Measurements from ENCODE around the gene ZNF615.
"Not testable (repeated sequence)": the region's sequence is repeated elsewhere in the genome, so short reads cannot be mapped to it uniquely, and the experiment has no call there.

Gene ZNF615

GRCh38 chr19:52028027-52028779 is 20.2 kb upstream of the ZNF615 start, which contains the start of gene ZNF614:
Gene ZNF614, minus strand, starts transcription at chr19:52028379. Its CDS starts 2,634 bp downstream, at chr19:52025745.
- H3K18ac ChIP-seq (ENCODE audit: low read depth in 1 of 2, low read length in 2 of 2) = peak within 1 kb of the TSS; percentile 90 to 97
- H2BK120ac ChIP-seq (ENCODE audit: low read depth, low read length) = no peak within 1 kb of the TSS
- H2BK15ac ChIP-seq (ENCODE audit: low read depth, poor library complexity, severe bottlenecking) = peak within 1 kb of the TSS; percentile 4
- DNase-seq = peak; percentile 92
- H3K79me1 ChIP-seq (replicated peaks; ENCODE audit: low read length, poor library complexity, severe bottlenecking) = peaks cover 22% of the 10 kb centered on the region
- H3K23ac ChIP-seq (ENCODE audit: low read length in 2 of 2) = no peak within 1 kb of the TSS
- no peaks in the 10 kb centered on the region for H3K27me3 ChIP-seq (ENCODE audit: control insufficient read depth in 1 of 2, insufficient read depth in 1 of 2, low read length in 2 of 2)
- H3K27ac ChIP-seq (ENCODE audit: low read length, poor library complexity, severe bottlenecking) = peak within 1 kb of the TSS; percentile 75
- H2BK12ac ChIP-seq (ENCODE audit: low read length in 2 of 2) = no peak within 1 kb of the TSS
- peak within 1 kb of the TSS; percentile 98 for H3K9ac ChIP-seq (ENCODE audit: low read length)
- H2AFZ ChIP-seq (ENCODE audit: low read depth, low read length) = peak within 1 kb of the TSS; percentile 59
- H4K8ac ChIP-seq (ENCODE audit: low read length) = peak within 1 kb of the TSS; percentile 100
- WGBS = under 1% methylated on average over 53 of the region's 53 CpGs
- H3K4me3 ChIP-seq (ENCODE audit: insufficient read depth in 1 of 2, low read depth in 1 of 2, low read length in 2 of 2) = peak within 1 kb of the TSS; percentile 89 to 93
- no peak within 1 kb of the TSS for H2AK5ac ChIP-seq (ENCODE audit: low read length, severe bottlenecking)
- H4K91ac ChIP-seq (ENCODE audit: low read length) = peak within 1 kb of the TSS; percentile 85
- peak within 1 kb of the TSS; percentile 1 to 76 for H3K14ac ChIP-seq (ENCODE audit: low read length in 2 of 2)
- H3K4me1 ChIP-seq (ENCODE audit: control insufficient read depth, insufficient read depth, low read depth, low read length) = no peaks in the 10 kb centered on the region
- H3K9me3 ChIP-seq (ENCODE audit: control insufficient read depth, low read length) = peaks cover 49% of the 10 kb centered on the region
- peak within 1 kb of the TSS; percentile 6 for H2BK5ac ChIP-seq (ENCODE audit: low read depth, low read length, poor library complexity, severe bottlenecking)
- H3K4me2 ChIP-seq (ENCODE audit: low read length, poor library complexity, severe bottlenecking) = peak within 1 kb of the TSS; percentile 90
- peaks cover 22 to 42% of the 10 kb centered on the region in 2 experiments for H3K36me3 ChIP-seq (ENCODE audit: control insufficient read depth in 1 of 2, insufficient read depth in 2 of 2, low read depth in 1 of 2, low read length in 2 of 2)
- peak within 1 kb of the TSS; percentile 69 to 80 for H3K4ac ChIP-seq (ENCODE audit: low read depth in 1 of 2, low read length in 2 of 2)

GRCh38 chr19:52026255-52026990 is 18.4 kb upstream of the ZNF615 start:
- H2BK12ac ChIP-seq (ENCODE audit: low read length in 2 of 2); H3K27ac ChIP-seq (ENCODE audit: low read length, poor library complexity, severe bottlenecking); H3K18ac ChIP-seq (ENCODE audit: low read depth in 1 of 2, low read length in 2 of 2); H3K4me1 ChIP-seq (ENCODE audit: control insufficient read depth, insufficient read depth, low read depth, low read length); H3K4me3 ChIP-seq (ENCODE audit: insufficient read depth in 1 of 2, low read depth in 1 of 2, low read length in 2 of 2); H3K27me3 ChIP-seq (ENCODE audit: control insufficient read depth in 1 of 2, insufficient read depth in 1 of 2, low read length in 2 of 2); H2AK5ac ChIP-seq (ENCODE audit: low read length, severe bottlenecking); H3K23ac ChIP-seq (ENCODE audit: low read length in 2 of 2); H2BK120ac ChIP-seq (ENCODE audit: low read depth, low read length); H2BK5ac ChIP-seq (ENCODE audit: low read depth, low read length, poor library complexity, severe bottlenecking); H2AFZ ChIP-seq (ENCODE audit: low read depth, low read length); H4K8ac ChIP-seq (ENCODE audit: low read length); H2BK15ac ChIP-seq (ENCODE audit: low read depth, poor library complexity, severe bottlenecking); H4K91ac ChIP-seq (ENCODE audit: low read length); H3K4me2 ChIP-seq (ENCODE audit: low read length, poor library complexity, severe bottlenecking); H3K4ac ChIP-seq (ENCODE audit: low read depth in 1 of 2, low read length in 2 of 2); DNase-seq; H3K14ac ChIP-seq (ENCODE audit: low read length in 2 of 2); H3K9ac ChIP-seq (ENCODE audit: low read length): not testable (repeated sequence)
- peaks cover 30 to 49% of the 10 kb centered on the region in 2 experiments for H3K36me3 ChIP-seq (ENCODE audit: control insufficient read depth in 1 of 2, insufficient read depth in 2 of 2, low read depth in 1 of 2, low read length in 2 of 2)
- H3K9me3 ChIP-seq (ENCODE audit: control insufficient read depth, low read length) = peaks cover 40% of the 10 kb centered on the region
- H3K79me1 ChIP-seq (replicated peaks; ENCODE audit: low read length, poor library complexity, severe bottlenecking) = peaks cover 29% of the 10 kb centered on the region
- 86% methylated on average over 14 of the region's 15 CpGs for WGBS

GRCh38 chr19:52024478-52024877 is 16.5 kb upstream of the ZNF615 start:
- H3K4me2 ChIP-seq (ENCODE audit: low read length, poor library complexity, severe bottlenecking); H3K14ac ChIP-seq (ENCODE audit: low read length in 2 of 2); H2AFZ ChIP-seq (ENCODE audit: low read depth, low read length); H3K9ac ChIP-seq (ENCODE audit: low read length); H3K4me3 ChIP-seq (ENCODE audit: insufficient read depth in 1 of 2, low read depth in 1 of 2, low read length in 2 of 2); H2BK12ac ChIP-seq (ENCODE audit: low read length in 2 of 2); H2BK5ac ChIP-seq (ENCODE audit: low read depth, low read length, poor library complexity, severe bottlenecking); H2BK15ac ChIP-seq (ENCODE audit: low read depth, poor library complexity, severe bottlenecking); H3K23ac ChIP-seq (ENCODE audit: low read length in 2 of 2); H2BK120ac ChIP-seq (ENCODE audit: low read depth, low read length); H4K8ac ChIP-seq (ENCODE audit: low read length); H2AK5ac ChIP-seq (ENCODE audit: low read length, severe bottlenecking); H3K4me1 ChIP-seq (ENCODE audit: control insufficient read depth, insufficient read depth, low read depth, low read length); DNase-seq; H3K27me3 ChIP-seq (ENCODE audit: control insufficient read depth in 1 of 2, insufficient read depth in 1 of 2, low read length in 2 of 2); H4K91ac ChIP-seq (ENCODE audit: low read length); H3K4ac ChIP-seq (ENCODE audit: low read depth in 1 of 2, low read length in 2 of 2); H3K18ac ChIP-seq (ENCODE audit: low read depth in 1 of 2, low read length in 2 of 2): not testable (repeated sequence)
- peak overlapping the region; percentile 67 for H3K27ac ChIP-seq (ENCODE audit: low read length, poor library complexity, severe bottlenecking)
- peaks cover 42 to 63% of the 10 kb centered on the region in 2 experiments for H3K36me3 ChIP-seq (ENCODE audit: control insufficient read depth in 1 of 2, insufficient read depth in 2 of 2, low read depth in 1 of 2, low read length in 2 of 2)
- H3K9me3 ChIP-seq (ENCODE audit: control insufficient read depth, low read length) = peaks cover 48% of the 10 kb centered on the region
- WGBS = 98% methylated on average over 4 of the region's 4 CpGs
- peaks cover 39% of the 10 kb centered on the region for H3K79me1 ChIP-seq (replicated peaks; ENCODE audit: low read length, poor library complexity, severe bottlenecking)

GRCh38 chr19:52022193-52022592 is 14.2 kb upstream of the ZNF615 start:
- no peak overlapping the region for H2AFZ ChIP-seq (ENCODE audit: low read depth, low read length)
- H3K9ac ChIP-seq (ENCODE audit: low read length) = no peak overlapping the region
- H3K9me3 ChIP-seq (ENCODE audit: control insufficient read depth, low read length) = peaks cover 71% of the 10 kb centered on the region
- H2BK120ac ChIP-seq (ENCODE audit: low read depth, low read length) = no peak overlapping the region
- no peak overlapping the region for H2AK5ac ChIP-seq (ENCODE audit: low read length, severe bottlenecking)
- H3K23ac ChIP-seq (ENCODE audit: low read length in 2 of 2) = no peak overlapping the region
- H2BK15ac ChIP-seq (ENCODE audit: low read depth, poor library complexity, severe bottlenecking) = no peak overlapping the region
- H3K4me1 ChIP-seq (ENCODE audit: control insufficient read depth, insufficient read depth, low read depth, low read length) = no peaks in the 10 kb centered on the region
- no peak for DNase-seq
- no peak overlapping the region for H4K8ac ChIP-seq (ENCODE audit: low read length)
- H3K4me3 ChIP-seq (ENCODE audit: insufficient read depth in 1 of 2, low read depth in 1 of 2, low read length in 2 of 2) = no peak overlapping the region
- H2BK12ac ChIP-seq (ENCODE audit: low read length in 2 of 2) = no peak overlapping the region
- H3K14ac ChIP-seq (ENCODE audit: low read length in 2 of 2) = no peak overlapping the region
- H3K27me3 ChIP-seq (ENCODE audit: control insufficient read depth in 1 of 2, insufficient read depth in 1 of 2, low read length in 2 of 2) = no peaks in the 10 kb centered on the region
- H4K91ac ChIP-seq (ENCODE audit: low read length) = no peak overlapping the region
- no peak overlapping the region for H2BK5ac ChIP-seq (ENCODE audit: low read depth, low read length, poor library complexity, severe bottlenecking)
- no peak overlapping the region for H3K4ac ChIP-seq (ENCODE audit: low read depth in 1 of 2, low read length in 2 of 2)
- peaks cover 53 to 86% of the 10 kb centered on the region in 2 experiments for H3K36me3 ChIP-seq (ENCODE audit: control insufficient read depth in 1 of 2, insufficient read depth in 2 of 2, low read depth in 1 of 2, low read length in 2 of 2)
- no peak overlapping the region for H3K4me2 ChIP-seq (ENCODE audit: low read length, poor library complexity, severe bottlenecking)
- H3K27ac ChIP-seq (ENCODE audit: low read length, poor library complexity, severe bottlenecking) = no peak overlapping the region
- 97% methylated on average over 12 of the region's 15 CpGs for WGBS
- no peak overlapping the region for H3K18ac ChIP-seq (ENCODE audit: low read depth in 1 of 2, low read length in 2 of 2)
- H3K79me1 ChIP-seq (replicated peaks; ENCODE audit: low read length, poor library complexity, severe bottlenecking) = peaks cover 39% of the 10 kb centered on the region
